H1 (cell line): ENCODE results near the gene AAR2. TPM values are rescaled to one million over a fixed set of nuclear protein-coding genes. Genes with fewer than 3 reads are reported as not detected.

ENCODE experiments used
- CTCF ChIA-PET: fragments of 300-600 bp; sonication (Branson Sonifier 250); formaldehyde crosslinking; loops from one replicate; lab custom pipeline; 2021; ENCODE audit not compliant: partially characterized antibody; lab: Charles Lee
- POLR2A ChIA-PET: fragments of 300-600 bp; sonication (Branson Sonifier 250); formaldehyde crosslinking; loops from one replicate; lab custom pipeline; 2021; ENCODE audit warnings: inconsistent platforms; ENCODE audit not compliant: partially characterized antibody; lab: Charles Lee
- DNase-seq, 2 experiments: peaks; one replicate each; pipeline versions ENCODE4 v3.0.0 to v3.0.0-alpha.2; 2010 to 2022; ENCODE audit warnings: low spot score in 2 of 2, low read depth in 1 of 2, mixed read lengths in 1 of 2
- FAIRE-seq: peaks from 2 replicates; lab custom pipeline; 2011; peaks lifted over from hg19 to GRCh38; lab: Jason Lieb, UNC
- H2AFZ ChIP-seq: 2 replicates; pipeline ENCODE4 v1.8.1; 2012; ENCODE audit warnings: low read length, inconsistent platforms
- H2AK5ac ChIP-seq: 2 replicates; pipeline ENCODE4 v1.6.1; 2013; ENCODE audit warnings: low read depth, low read length
- H2BK120ac ChIP-seq: replicated peaks from 2 replicates; pipeline ENCODE3; 2013; ENCODE audit warnings: low read depth, low read length, inconsistent platforms
- H2BK12ac ChIP-seq: 2 replicates; pipeline ENCODE4 v1.6.1; 2013; ENCODE audit warnings: low read depth, low read length
- H2BK15ac ChIP-seq: 2 replicates; pipeline ENCODE4 v1.6.1; 2013; ENCODE audit warnings: low read length
- H2BK20ac ChIP-seq: 2 replicates; pipeline ENCODE4 v1.6.1; 2013; ENCODE audit warnings: low read length
- H2BK5ac ChIP-seq: 2 replicates; pipeline ENCODE4 v1.6.1; 2013; ENCODE audit warnings: low read depth, low read length
- H3K14ac ChIP-seq: 2 replicates; pipeline ENCODE4 v1.6.1; 2013; ENCODE audit warnings: inconsistent platforms; ENCODE audit not compliant: insufficient read length
- H3K18ac ChIP-seq: 2 replicates; pipeline ENCODE4 v1.6.1; 2013; ENCODE audit warnings: low read length; ENCODE audit errors: extremely low read depth
- H3K23ac ChIP-seq: 2 replicates; pipeline ENCODE4 v1.6.1; 2013; ENCODE audit warnings: inconsistent platforms; ENCODE audit not compliant: insufficient read length
- H3K23me2 ChIP-seq: 2 replicates; pipeline ENCODE4 v1.6.1; 2013; ENCODE audit warnings: low read depth, low read length
- H3K27ac ChIP-seq: 2 replicates; pipeline ENCODE4 v1.6.1; 2011; ENCODE audit warnings: low read depth, low read length, inconsistent platforms
- H3K27me3 ChIP-seq, 4 experiments: replicated peaks in 1 of 4; 1 replicate in 1 of 4; 2 replicates in 3 of 4; pipeline versions ENCODE4 v1.6.1 to v1.8.1; 2011 to 2013; ENCODE audit warnings: low read length in 3 of 4, mild to moderate bottlenecking in 3 of 4, inconsistent platforms in 2 of 4, mixed read lengths in 2 of 4, moderate library complexity in 1 of 4; ENCODE audit not compliant: control insufficient read depth in 3 of 4, insufficient read depth in 3 of 4; ENCODE audit errors: extremely low read depth in 1 of 4
- H3K36me3 ChIP-seq, 4 experiments: 2 replicates each; pipeline versions ENCODE4 v1.6.1 to v1.8.1; 2011 to 2013; ENCODE audit warnings: mild to moderate bottlenecking in 4 of 4, low read length in 3 of 4, moderate library complexity in 2 of 4, control low read depth in 1 of 4, inconsistent platforms in 1 of 4; ENCODE audit not compliant: insufficient read depth in 4 of 4, control insufficient read depth in 2 of 4
- H3K4ac ChIP-seq: replicated peaks from 2 replicates; pipeline ENCODE3; 2013; ENCODE audit warnings: low read length, low read depth, mixed read lengths, inconsistent platforms; ENCODE audit not compliant: insufficient read length
- H3K4me1 ChIP-seq, 4 experiments: replicated peaks in 1 of 4; 1 replicate in 1 of 4; 2 replicates in 3 of 4; pipeline versions ENCODE4 v1.6.1 to v1.8.1; 2011 to 2013; ENCODE audit warnings: low read length in 3 of 4, inconsistent platforms in 2 of 4, mixed read lengths in 1 of 4; ENCODE audit not compliant: insufficient read depth in 4 of 4, control insufficient read depth in 3 of 4
- H3K4me2 ChIP-seq, 2 experiments: 2 replicates each; pipeline versions ENCODE4 v1.6.1 to v1.8.1; 2011 to 2013; ENCODE audit warnings: low read depth in 2 of 2, low read length in 2 of 2, control low read depth in 1 of 2, inconsistent platforms in 1 of 2, mild to moderate bottlenecking in 1 of 2; ENCODE audit not compliant: insufficient read depth in 1 of 2
- H3K4me3 ChIP-seq, 4 experiments: fragments of 200-600, 300-600 bp in 1 of 4; sonication (generic), shearing (Covaris generic), sonication (Bioruptor Twin) in 1 of 4; 2 replicates each; pipeline versions ENCODE4 v1.5.1 to v1.8.1; 2011 to 2016; ENCODE audit warnings: low read length in 4 of 4, low read depth in 3 of 4, control low read depth in 2 of 4, inconsistent platforms in 2 of 4, mild to moderate bottlenecking in 2 of 4, mixed read lengths in 1 of 4, moderate library complexity in 1 of 4; ENCODE audit not compliant: insufficient read depth in 2 of 4; ENCODE audit errors: extremely low read depth in 1 of 4
- H3K56ac ChIP-seq: replicated peaks from 2 replicates; pipeline ENCODE3; 2013; ENCODE audit warnings: low read depth, mild to moderate bottlenecking, mixed read lengths, low read length, inconsistent platforms; ENCODE audit not compliant: insufficient read length
- H3K79me1 ChIP-seq: 2 replicates; pipeline ENCODE4 v1.6.1; 2013; ENCODE audit warnings: low read depth, low read length, control low read depth
- H3K79me2 ChIP-seq, 2 experiments: 2 replicates each; pipeline versions ENCODE4 v1.6.1 to v1.8.1; 2012 to 2013; ENCODE audit warnings: low read length in 2 of 2, mild to moderate bottlenecking in 2 of 2, inconsistent platforms in 1 of 2; ENCODE audit not compliant: insufficient read depth in 2 of 2, control insufficient read depth in 1 of 2
- H3K9ac ChIP-seq, 4 experiments: replicated peaks in 1 of 4; 1 replicate in 1 of 4; 2 replicates in 3 of 4; pipeline versions ENCODE4 v1.6.1 to v1.8.1; 2011 to 2013; ENCODE audit warnings: low read depth in 3 of 4, low read length in 3 of 4, control low read depth in 2 of 4, mild to moderate bottlenecking in 2 of 4, moderate library complexity in 2 of 4, inconsistent platforms in 1 of 4; ENCODE audit errors: extremely low read depth in 1 of 4
- H3K9me3 ChIP-seq, 2 experiments: 2 replicates each; pipeline versions ENCODE4 v1.6.1 to v1.8.1; 2012 to 2013; ENCODE audit warnings: mild to moderate bottlenecking in 2 of 2, moderate library complexity in 2 of 2, control low read depth in 1 of 2, inconsistent platforms in 1 of 2, low read depth in 1 of 2, low read length in 1 of 2, mixed read lengths in 1 of 2; ENCODE audit not compliant: insufficient read depth in 2 of 2
- H4K20me1 ChIP-seq, 2 experiments: replicated peaks in 1 of 2; 2 replicates each; pipeline versions ENCODE3 to v1.8.1; 2011 to 2013; ENCODE audit warnings: inconsistent platforms in 2 of 2, low read length in 2 of 2, mild to moderate bottlenecking in 1 of 2; ENCODE audit not compliant: insufficient read depth in 2 of 2, control insufficient read depth in 1 of 2
- H4K5ac ChIP-seq: 2 replicates; pipeline ENCODE4 v1.6.1; 2013; ENCODE audit warnings: low read length, low read depth, mixed read lengths, inconsistent platforms; ENCODE audit not compliant: insufficient read length
- H4K8ac ChIP-seq: 2 replicates; pipeline ENCODE4 v1.8.0; 2013; ENCODE audit warnings: mild to moderate bottlenecking, moderate library complexity, low read length, inconsistent platforms; ENCODE audit not compliant: insufficient read depth; ENCODE audit errors: extremely low read depth
- H4K91ac ChIP-seq: replicated peaks from 2 replicates; pipeline ENCODE3; 2013; ENCODE audit warnings: low read length, mixed read lengths, inconsistent platforms; ENCODE audit not compliant: insufficient read length
- CTCF ChIP-seq, 3 experiments: IDR thresholded peaks; 1 replicate in 2 of 3; 2 replicates in 1 of 3; pipeline versions ENCODE4 v1.5.1 to v1.6.1; 2011; ENCODE audit warnings: low read length in 3 of 3, mild to moderate bottlenecking in 3 of 3, inconsistent platforms in 2 of 3, low read depth in 1 of 3, moderate library complexity in 1 of 3; ENCODE audit not compliant: insufficient read depth in 1 of 3; ENCODE audit errors: control extremely low read depth in 1 of 3
- MAFK ChIP-seq: IDR thresholded peaks from 2 replicates; pipeline ENCODE4 v1.6.1; 2012; ENCODE audit warnings: low read depth, mild to moderate bottlenecking, improper control_type of control experiment, low read length
- RAD21 ChIP-seq, 2 experiments: IDR thresholded peaks in 1 of 2; conservative IDR thresholded peaks in 1 of 2; 2 replicates each; pipeline ENCODE4 v1.6.1; 2011; ENCODE audit warnings: low read depth in 2 of 2, low read length in 2 of 2, improper control_type of control experiment in 1 of 2, inconsistent platforms in 1 of 2, mild to moderate bottlenecking in 1 of 2, moderate library complexity in 1 of 2
- RXRA ChIP-seq: IDR thresholded peaks from 2 replicates; pipeline ENCODE4 v1.6.1; 2011; ENCODE audit warnings: low read depth, mild to moderate bottlenecking, low read length, moderate library complexity; ENCODE audit not compliant: insufficient read depth
- TAF1 ChIP-seq: IDR thresholded peaks from 2 replicates; pipeline ENCODE4 v1.6.1; 2011; ENCODE audit warnings: mild to moderate bottlenecking, low read depth, low read length
- WGBS, 2 experiments: shearing (Covaris generic) in 1 of 2; methylation state at CpG; one replicate each; pipeline versions ENCODE4 v1.1.6 to v1.1.7; 2013 to 2015; ENCODE audit warnings: low lambda C conversion rate in 2 of 2, mixed read lengths in 2 of 2, inconsistent platforms in 1 of 2, low coverage in 1 of 2, missing lambda C conversion rate in 1 of 2; ENCODE audit not compliant: insufficient replicate concordance in 2 of 2, insufficient coverage in 1 of 2, insufficient read length in 1 of 2; ENCODE audit errors: extremely low coverage in 1 of 2, missing lambda C conversion rate in 1 of 2; 5-methylcytosine and 5-hydroxymethylcytosine counted together
- polyA plus RNA-seq, 7 experiments: library from polyadenylated mRNA; depleted of rRNA in 3 of 7; stranded (reverse) in 5 of 7; unstranded in 2 of 7; fragments of >200 nt in 5 of 7; fragments of 200-250 nt in 2 of 7; gene quantifications; 1 replicate in 5 of 7; 2 replicates in 1 of 7; 4 replicates in 1 of 7; pipeline versions ENCODE4 v1.2.1 to v1.2.3, GENCODE V29; 2011 to 2013; ENCODE audit warnings: missing spikeins in 2 of 7, mixed read lengths in 2 of 7
- total RNA-seq: library from RNA; stranded (reverse); fragmentation: NEBNext Ultra II Directional; extraction: Animal tissue kit (Norgen Biotek cat#: 25700); gene quantifications from 2 replicates; pipeline ENCODE4 v1.2.1, GENCODE V29; 2021

AAR2 gene
- total and polyA plus RNA-seq, 2 of the 8 experiments (the other 6 are each of a cell fraction or from before 2014, with no cell fraction given), result 25.5 to 36.1 TPM

- H3K4me3 ChIP-seq, result no peak overlapping the region
- no peak overlapping the region for H2BK12ac ChIP-seq
- no peak overlapping the region for H3K18ac ChIP-seq
- no peak overlapping the region for H2BK20ac ChIP-seq
- CTCF ChIA-PET, result interaction anchor here (0.6 to 14.8 kb wide), 35 partner anchors 9 to 286 kb away, joined by 3 to 151 read pairs (median 5); no protein-coding TSS in a partner anchor
- H3K4ac ChIP-seq, result no peak overlapping the region
- no peak overlapping the region for H3K27ac ChIP-seq
- H2BK120ac ChIP-seq, result no peak overlapping the region
- FAIRE-seq, result peak; percentile 87
- no peak overlapping the region; the same call in 1 of the 2 replicates for H2BK5ac ChIP-seq
- H3K9ac ChIP-seq, result no peak overlapping the region
- no peaks in the 10 kb centered on the region for H3K79me1 ChIP-seq
- no peak overlapping the region for H4K5ac ChIP-seq
- no peaks in the 10 kb centered on the region for H4K20me1 ChIP-seq
- H3K9me3 ChIP-seq, result no peaks in the 10 kb centered on the region
- H3K23ac ChIP-seq, result no peak overlapping the region
- H3K79me2 ChIP-seq, result no peaks in the 10 kb centered on the region
- no peak overlapping the region for H2AFZ ChIP-seq
- no peak overlapping the region for H2AK5ac ChIP-seq
- no peaks in the 10 kb centered on the region for H3K23me2 ChIP-seq
- POLR2A ChIA-PET, result no interaction called here
- no peak overlapping the region for H2BK15ac ChIP-seq
- no peak overlapping the region for H4K8ac ChIP-seq
- H3K36me3 ChIP-seq, result no peaks in the 10 kb centered on the region; a peak in 1 of 8 replicates
- H4K91ac ChIP-seq, result no peak overlapping the region
- no peaks in the 10 kb centered on the region for H3K4me1 ChIP-seq
- H3K27me3 ChIP-seq, result no peaks in the 10 kb centered on the region
- 64% methylated on average over 6 of the region's 6 CpGs; no CpG with 5 or more reads in 1 of the 2 experiments for WGBS, 2 experiments
- H3K4me2 ChIP-seq, result no peak overlapping the region
- no peak for TF ChIP-seq MAFK
- no peak for TF ChIP-seq TAF1
- TF ChIP-seq RAD21 (IDR thresholded peaks at IDR 0.05 in 1 of 2, conservative IDR thresholded peaks at IDR 0.05 in 1 of 2; ENCODE audit: low read depth in 2 of 2, low read length in 2 of 2), result peak; percentile 85 to 86
- peak; percentile 84 to 97 (median 85) for TF ChIP-seq CTCF (IDR thresholded peaks at IDR 0.05; ENCODE audit: control extremely low read depth in 1 of 3, insufficient read depth in 1 of 3, low read depth in 1 of 3, low read length in 3 of 3)
- no peak for TF ChIP-seq RXRA
- peak; percentile 53 to 96 for DNase-seq
- no peak overlapping the region for H3K14ac ChIP-seq
- no peak overlapping the region for H3K56ac ChIP-seq
These were observed 36.7 kb upstream of the AAR2 start for GRCh38 chr20:36199345-36200257.
